IMR-90 (cell line): ENCODE results near the gene NOS1. TPM values are rescaled to one million over a fixed set of nuclear protein-coding genes. Genes with fewer than 3 reads are reported as not detected.

Experiments used
- ATAC-seq: fragments of 200-7000 bp; cut with Tn5 transposase; 2 replicates; pipeline ENCODE4 v1.9.1; 2020; ENCODE audit warnings: low read depth, mild to moderate bottlenecking, moderate library complexity
- BruUV-seq: library from RNA; stranded (reverse); fragments of 400-500 nt; replicated peaks from 2 replicates; lab custom pipeline; 2021; lab: Mats Ljungman, UMichigan
- CTCF ChIA-PET: fragments of 300-600 bp; formaldehyde crosslinking; extraction: SDS; loops from one replicate; lab custom pipeline; 2021; ENCODE audit warnings: antibody characterized with exemption; lab: Yijun Ruan, JAX
- POLR2A ChIA-PET: fragments of 300-600 bp; sonication (Branson Sonifier 250); formaldehyde crosslinking; loops from one replicate; lab custom pipeline; 2022; ENCODE audit warnings: antibody characterized with exemption; ENCODE audit not compliant: unreplicated experiment; lab: Charles Lee
- DNase-seq: peaks from one replicate; pipeline ENCODE4 v3.0.0; 2013
- H2AFZ ChIP-seq: replicated peaks from 2 replicates; pipeline ENCODE3; 2013; ENCODE audit warnings: low read length, mild to moderate bottlenecking; ENCODE audit not compliant: poor library complexity
- H2AK5ac ChIP-seq: 2 replicates; pipeline ENCODE4 v1.6.1; 2013; ENCODE audit warnings: low read depth, low read length, inconsistent platforms
- H2AK9ac ChIP-seq: replicated peaks from 2 replicates; pipeline ENCODE3; 2013; ENCODE audit warnings: mild to moderate bottlenecking, low read depth, low read length, moderate library complexity; ENCODE audit not compliant: poor library complexity
- H2BK120ac ChIP-seq: 2 replicates; pipeline ENCODE4 v1.6.1; 2013; ENCODE audit warnings: low read depth, low read length, inconsistent platforms
- H2BK15ac ChIP-seq: 3 replicates; pipeline ENCODE4 v1.6.1; 2013; ENCODE audit warnings: low read depth, low read length, inconsistent platforms
- H2BK20ac ChIP-seq: 2 replicates; pipeline ENCODE4 v1.6.1; 2013; ENCODE audit warnings: low read depth, mild to moderate bottlenecking, inconsistent platforms, low read length, moderate library complexity
- H2BK5ac ChIP-seq: 2 replicates; pipeline ENCODE4 v1.6.1; 2013; ENCODE audit warnings: mild to moderate bottlenecking, low read depth, low read length, inconsistent platforms; ENCODE audit not compliant: poor library complexity, severe bottlenecking
- H3K14ac ChIP-seq: replicated peaks from 2 replicates; pipeline ENCODE4 v1.6.1; 2013; ENCODE audit warnings: low read depth, low read length, inconsistent platforms
- H3K18ac ChIP-seq: 2 replicates; pipeline ENCODE4 v1.6.1; 2013; ENCODE audit warnings: low read depth, low read length, control low read depth
- H3K23ac ChIP-seq: 2 replicates; pipeline ENCODE4 v1.6.1; 2013; ENCODE audit warnings: low read depth, low read length, inconsistent platforms
- H3K27ac ChIP-seq: 2 replicates; pipeline ENCODE4 v1.5.1; 2013; ENCODE audit warnings: mild to moderate bottlenecking, control low read depth, low read length; ENCODE audit not compliant: insufficient read depth
- H3K27me3 ChIP-seq: 2 replicates; pipeline ENCODE4 v1.6.1; 2013; ENCODE audit warnings: low read length; ENCODE audit not compliant: control insufficient read depth, insufficient read depth
- H3K36me3 ChIP-seq: 2 replicates; pipeline ENCODE4 v1.6.1; 2013; ENCODE audit warnings: low read length, mixed read lengths; ENCODE audit not compliant: control insufficient read depth, insufficient read depth
- H3K4ac ChIP-seq: 2 replicates; pipeline ENCODE4 v1.6.1; 2013; ENCODE audit warnings: low read depth, low read length, inconsistent platforms
- H3K4me1 ChIP-seq: 2 replicates; pipeline ENCODE4 v1.6.1; 2013; ENCODE audit warnings: low read length, mixed read lengths; ENCODE audit not compliant: control insufficient read depth, insufficient read depth
- H3K4me2 ChIP-seq: 2 replicates; pipeline ENCODE4 v1.6.1; 2013; ENCODE audit warnings: low read depth, mild to moderate bottlenecking, control low read depth, low read length, moderate library complexity
- H3K4me3 ChIP-seq: 2 replicates; pipeline ENCODE4 v1.5.1; 2013; ENCODE audit warnings: low read depth, mild to moderate bottlenecking, control low read depth, low read length, moderate library complexity; ENCODE audit not compliant: insufficient read depth
- H3K56ac ChIP-seq: 2 replicates; pipeline ENCODE4 v1.6.1; 2013; ENCODE audit warnings: low read length, inconsistent platforms; ENCODE audit not compliant: insufficient read depth; ENCODE audit errors: extremely low read depth
- H3K79me1 ChIP-seq, 2 experiments: 2 replicates each; pipeline ENCODE4 v1.6.1; 2013; ENCODE audit warnings: low read length in 2 of 2, inconsistent platforms in 1 of 2, low read depth in 1 of 2
- H3K9ac ChIP-seq: 2 replicates; pipeline ENCODE4 v1.6.1; 2013; ENCODE audit warnings: low read depth, low read length, control low read depth
- H3K9me1 ChIP-seq: 2 replicates; pipeline ENCODE4 v1.6.1; 2013; ENCODE audit warnings: low read length, inconsistent platforms; ENCODE audit not compliant: insufficient read depth
- H3K9me3 ChIP-seq: 2 replicates; pipeline ENCODE4 v1.6.1; 2013; ENCODE audit warnings: low read length; ENCODE audit not compliant: control insufficient read depth, insufficient read depth
- H4K20me1 ChIP-seq: 2 replicates; pipeline ENCODE4 v1.6.1; 2013; ENCODE audit warnings: low read length, inconsistent platforms; ENCODE audit not compliant: insufficient read depth
- H4K5ac ChIP-seq: 2 replicates; pipeline ENCODE4 v1.6.1; 2013; ENCODE audit warnings: mild to moderate bottlenecking, low read depth, low read length, control low read depth
- H4K8ac ChIP-seq, 2 experiments: 2 replicates each; pipeline ENCODE4 v1.6.1; 2013; ENCODE audit warnings: low read depth in 2 of 2, low read length in 2 of 2, control low read depth in 1 of 2, inconsistent platforms in 1 of 2
- H4K91ac ChIP-seq: 2 replicates; pipeline ENCODE4 v1.6.1; 2013; ENCODE audit warnings: low read depth, low read length, inconsistent platforms; ENCODE audit not compliant: insufficient read depth
- BHLHE40 ChIP-seq: fragments of 150-350 bp; IDR thresholded peaks from 2 replicates; pipeline ENCODE4 v1.6.1; 2016; ENCODE audit warnings: mild to moderate bottlenecking, low read depth, low read length
- CEBPB ChIP-seq: IDR thresholded peaks from 2 replicates; pipeline ENCODE4 v1.6.1; 2012; ENCODE audit warnings: low read depth, low read length, improper control_type of control experiment
- FOS ChIP-seq: fragments of 150-350 bp; IDR thresholded peaks from 2 replicates; pipeline ENCODE4 v1.6.1; 2016; ENCODE audit warnings: low read depth, low read length
- MAFK ChIP-seq: IDR thresholded peaks from 2 replicates; pipeline ENCODE4 v1.6.1; 2012; ENCODE audit warnings: low read depth, low read length, improper control_type of control experiment
- MAZ ChIP-seq: IDR thresholded peaks from 2 replicates; pipeline ENCODE4 v1.6.1; 2012; ENCODE audit warnings: low read depth, mild to moderate bottlenecking, low read length, improper control_type of control experiment, moderate library complexity, borderline replicate concordance
- MXI1 ChIP-seq: IDR thresholded peaks from 2 replicates; pipeline ENCODE4 v1.6.1; 2012; ENCODE audit warnings: low read depth, mild to moderate bottlenecking, low read length, moderate library complexity, borderline replicate concordance
- NFE2L2 ChIP-seq: fragments of 150-350 bp; IDR thresholded peaks from 2 replicates; pipeline ENCODE4 v1.6.1; 2016; ENCODE audit warnings: low read depth, mild to moderate bottlenecking, low read length
- POLR2A ChIP-seq: IDR thresholded peaks from 2 replicates; pipeline ENCODE4 v1.6.1; 2012; ENCODE audit warnings: mild to moderate bottlenecking, low read depth, low read length
- RAD21 ChIP-seq: IDR thresholded peaks from 2 replicates; pipeline ENCODE4 v1.6.1; 2012; ENCODE audit warnings: low read length, improper control_type of control experiment
- RFX5 ChIP-seq: IDR thresholded peaks from 2 replicates; pipeline ENCODE4 v1.8.0; 2012; ENCODE audit warnings: low read depth, mild to moderate bottlenecking, low read length, moderate library complexity
- WGBS, 2 experiments: methylation state at CpG; one replicate each; pipeline versions ENCODE4 v1.1.5 to v1.1.7; 2013; ENCODE audit warnings: missing lambda C conversion rate in 2 of 2; ENCODE audit not compliant: insufficient read length in 1 of 2; ENCODE audit errors: extremely low coverage in 2 of 2; 5-methylcytosine and 5-hydroxymethylcytosine counted together
- dilution Hi-C: fragments of 300-500 bp; cut with HindIII; formaldehyde crosslinking; loops from one replicate; pipeline ENCODE4 v1.14.3; 2018; ENCODE audit warnings: low sequenced_read_pairs; ENCODE audit not compliant: unreplicated experiment
- in situ Hi-C: fragments of 300-500 bp; cut with MboI; formaldehyde crosslinking; loops from 3 replicates; pipeline ENCODE4 v1.14.3; 2019; ENCODE audit warnings: low sequenced_read_pairs, inconsistent platforms, mixed read lengths
- intact Hi-C: fragments of 100-400 bp; cut with micrococcal nuclease; formaldehyde crosslinking; loops from 2 replicates; pipeline ENCODE4 v1.10.0; 2022
- polyA plus RNA-seq, 3 experiments: library from polyadenylated mRNA; depleted of rRNA; stranded (reverse); fragments of >200 nt; gene quantifications; 2 replicates each; pipeline ENCODE4 v1.2.3, GENCODE V29; 2012; ENCODE audit warnings: low replicate concordance in 1 of 3
- total RNA-seq: library from RNA; depleted of rRNA; stranded (reverse); fragments of >200 nt; gene quantifications from 2 replicates; pipeline ENCODE4 v1.2.3, GENCODE V29; 2012
- TF ChIP-seq, protein P1 (sequence below): conservative IDR thresholded peaks from 2 replicates; pipeline ENCODE4 v1.5.1; 2012; ENCODE audit warnings: mild to moderate bottlenecking, low read depth, low read length, improper control_type of control experiment
- TF ChIP-seq, protein P2 (sequence below): fragments of 150-350 bp; IDR thresholded peaks from 2 replicates; pipeline ENCODE4 v1.6.1; 2016; ENCODE audit warnings: low read depth, mild to moderate bottlenecking, low read length, moderate library complexity, borderline replicate concordance
- TF ChIP-seq, protein P3 (sequence below): fragments of 150-350 bp; IDR thresholded peaks from 2 replicates; pipeline ENCODE4 v1.6.1; 2017; ENCODE audit warnings: mild to moderate bottlenecking, antibody characterized with exemption, low read length, low read depth

Gene NOS1
- total and polyA plus RNA-seq, 2 of the 4 experiments (the other 2 are of a cell fraction), result 0.09 TPM; not detected in 1

DNA sequence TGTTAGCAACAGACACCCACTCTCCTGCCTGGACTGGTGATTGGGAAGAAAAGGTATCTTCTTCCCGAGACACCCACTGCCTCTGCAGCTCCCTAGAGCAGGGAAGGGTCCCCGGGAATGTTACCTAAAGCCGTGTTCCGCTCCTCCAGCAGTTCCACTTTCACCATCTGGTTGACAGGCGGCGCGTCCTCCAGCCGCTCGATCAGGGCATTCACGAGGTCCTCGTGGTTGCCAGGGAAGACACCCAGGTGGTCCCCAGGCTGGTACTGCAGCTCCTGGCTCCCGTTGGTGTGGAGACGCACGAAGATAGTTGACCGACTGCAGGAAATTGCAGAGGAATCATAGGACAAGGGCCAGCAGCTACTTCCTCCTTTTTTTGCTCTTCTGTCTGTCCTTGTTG is 127.0 kb downstream of the NOS1 start:
- no peaks in the 10 kb centered on the region for H3K36me3 ChIP-seq
- TF ChIP-seq MXI1 (no peak), MAZ (no peak), POLR2A (no peak), RFX5 (no peak), MAFK (no peak), NFE2L2 (no peak), RAD21 (no peak), FOS (no peak), BHLHE40 (no peak), CEBPB (no peak)
- TF ChIP-seq, protein P1, sequence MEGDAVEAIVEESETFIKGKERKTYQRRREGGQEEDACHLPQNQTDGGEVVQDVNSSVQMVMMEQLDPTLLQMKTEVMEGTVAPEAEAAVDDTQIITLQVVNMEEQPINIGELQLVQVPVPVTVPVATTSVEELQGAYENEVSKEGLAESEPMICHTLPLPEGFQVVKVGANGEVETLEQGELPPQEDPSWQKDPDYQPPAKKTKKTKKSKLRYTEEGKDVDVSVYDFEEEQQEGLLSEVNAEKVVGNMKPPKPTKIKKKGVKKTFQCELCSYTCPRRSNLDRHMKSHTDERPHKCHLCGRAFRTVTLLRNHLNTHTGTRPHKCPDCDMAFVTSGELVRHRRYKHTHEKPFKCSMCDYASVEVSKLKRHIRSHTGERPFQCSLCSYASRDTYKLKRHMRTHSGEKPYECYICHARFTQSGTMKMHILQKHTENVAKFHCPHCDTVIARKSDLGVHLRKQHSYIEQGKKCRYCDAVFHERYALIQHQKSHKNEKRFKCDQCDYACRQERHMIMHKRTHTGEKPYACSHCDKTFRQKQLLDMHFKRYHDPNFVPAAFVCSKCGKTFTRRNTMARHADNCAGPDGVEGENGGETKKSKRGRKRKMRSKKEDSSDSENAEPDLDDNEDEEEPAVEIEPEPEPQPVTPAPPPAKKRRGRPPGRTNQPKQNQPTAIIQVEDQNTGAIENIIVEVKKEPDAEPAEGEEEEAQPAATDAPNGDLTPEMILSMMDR, result no peak
- TF ChIP-seq, protein P2, sequence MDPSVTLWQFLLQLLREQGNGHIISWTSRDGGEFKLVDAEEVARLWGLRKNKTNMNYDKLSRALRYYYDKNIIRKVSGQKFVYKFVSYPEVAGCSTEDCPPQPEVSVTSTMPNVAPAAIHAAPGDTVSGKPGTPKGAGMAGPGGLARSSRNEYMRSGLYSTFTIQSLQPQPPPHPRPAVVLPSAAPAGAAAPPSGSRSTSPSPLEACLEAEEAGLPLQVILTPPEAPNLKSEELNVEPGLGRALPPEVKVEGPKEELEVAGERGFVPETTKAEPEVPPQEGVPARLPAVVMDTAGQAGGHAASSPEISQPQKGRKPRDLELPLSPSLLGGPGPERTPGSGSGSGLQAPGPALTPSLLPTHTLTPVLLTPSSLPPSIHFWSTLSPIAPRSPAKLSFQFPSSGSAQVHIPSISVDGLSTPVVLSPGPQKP, result no peak
- TF ChIP-seq, protein P3, sequence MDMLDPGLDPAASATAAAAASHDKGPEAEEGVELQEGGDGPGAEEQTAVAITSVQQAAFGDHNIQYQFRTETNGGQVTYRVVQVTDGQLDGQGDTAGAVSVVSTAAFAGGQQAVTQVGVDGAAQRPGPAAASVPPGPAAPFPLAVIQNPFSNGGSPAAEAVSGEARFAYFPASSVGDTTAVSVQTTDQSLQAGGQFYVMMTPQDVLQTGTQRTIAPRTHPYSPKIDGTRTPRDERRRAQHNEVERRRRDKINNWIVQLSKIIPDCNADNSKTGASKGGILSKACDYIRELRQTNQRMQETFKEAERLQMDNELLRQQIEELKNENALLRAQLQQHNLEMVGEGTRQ, result no peak
- H2BK20ac ChIP-seq, result no peak overlapping the region
- no peak overlapping the region for H3K4me2 ChIP-seq
- 71% methylated on average over 14 of the region's 15 CpGs; no CpG with 5 or more reads in 1 of the 2 experiments for WGBS, 2 experiments
- H2AFZ ChIP-seq, result no peak overlapping the region
- no peak overlapping the region for H2BK5ac ChIP-seq
- POLR2A ChIA-PET, result no interaction called here
- CTCF ChIA-PET, result no interaction called here
- no peak overlapping the region for H4K8ac ChIP-seq
- no peak overlapping the region for H2AK5ac ChIP-seq
- H3K79me1 ChIP-seq, result no peaks in the 10 kb centered on the region
- H3K27me3 ChIP-seq, result no peaks in the 10 kb centered on the region
- DNase-seq (no peak), ATAC-seq (no peak)
- no peak overlapping the region for H3K14ac ChIP-seq
- intact Hi-C loops (no loop called here), in situ Hi-C loops (no loop called here), dilution Hi-C loops (no loop called here)
- no peak overlapping the region for H2BK15ac ChIP-seq
- H3K4me1 ChIP-seq, result no peaks in the 10 kb centered on the region
- H3K4me3 ChIP-seq, result no peak overlapping the region
- H4K91ac ChIP-seq, result no peak overlapping the region
- H4K20me1 ChIP-seq, result no peaks in the 10 kb centered on the region
- no peak overlapping the region for H3K27ac ChIP-seq
- no peak overlapping the region for H3K23ac ChIP-seq
- H3K56ac ChIP-seq, result no peak overlapping the region
- no peak overlapping the region for H2BK120ac ChIP-seq
- H3K9me1 ChIP-seq, result no peaks in the 10 kb centered on the region
- H3K18ac ChIP-seq, result no peak overlapping the region
- no peak overlapping the region for H3K9ac ChIP-seq
- H2AK9ac ChIP-seq, result peak overlapping the region; percentile 55
- H3K4ac ChIP-seq, result no peak overlapping the region
- peaks cover 2% of the 10 kb centered on the region; the same call in 1 of the 2 replicates for H3K9me3 ChIP-seq
- H4K5ac ChIP-seq, result no peak overlapping the region
- no TSS peak for BruUV-seq
